GM21526 (cell line): Measurements from ENCODE around the gene RABEP1.
"Not testable (repeated sequence)": the region's sequence is repeated elsewhere in the genome, so short reads cannot be mapped to it uniquely, and the experiment has no call there.

Source experiments
- ATAC-seq: cut with Tn5 transposase; IDR thresholded peaks from one replicate; pipeline ENCODE4 v1.9.1; 2021; ENCODE audit warnings: moderate library complexity; ENCODE audit not compliant: unreplicated experiment, low FRiP score

Gene RABEP1

DNA sequence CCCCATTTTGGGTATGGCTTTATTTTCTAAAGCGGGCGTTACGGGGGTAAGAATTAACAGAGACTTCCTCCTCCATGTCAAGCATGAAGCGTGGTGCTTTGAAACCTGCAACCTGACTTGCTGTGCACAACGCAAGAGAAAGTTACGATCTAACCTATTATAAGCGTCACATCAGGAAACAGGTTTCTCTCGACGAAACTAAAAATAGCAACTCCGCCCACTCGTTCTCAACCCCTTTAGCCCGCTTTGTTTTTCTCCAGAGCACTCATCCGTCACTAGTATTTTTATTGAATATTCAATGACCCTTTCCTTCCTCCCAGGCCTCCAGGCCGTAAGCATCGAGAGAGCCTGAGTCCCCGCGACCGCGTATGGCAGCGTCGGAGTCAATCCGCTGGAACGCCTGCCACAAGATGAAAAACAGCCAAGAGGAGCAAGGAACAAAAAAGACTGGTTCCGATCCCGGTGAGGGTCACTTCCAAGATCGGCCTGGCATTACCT lies 136.8 kb downstream of the RABEP1 start:
- ATAC-seq: peak; percentile 29

DNA sequence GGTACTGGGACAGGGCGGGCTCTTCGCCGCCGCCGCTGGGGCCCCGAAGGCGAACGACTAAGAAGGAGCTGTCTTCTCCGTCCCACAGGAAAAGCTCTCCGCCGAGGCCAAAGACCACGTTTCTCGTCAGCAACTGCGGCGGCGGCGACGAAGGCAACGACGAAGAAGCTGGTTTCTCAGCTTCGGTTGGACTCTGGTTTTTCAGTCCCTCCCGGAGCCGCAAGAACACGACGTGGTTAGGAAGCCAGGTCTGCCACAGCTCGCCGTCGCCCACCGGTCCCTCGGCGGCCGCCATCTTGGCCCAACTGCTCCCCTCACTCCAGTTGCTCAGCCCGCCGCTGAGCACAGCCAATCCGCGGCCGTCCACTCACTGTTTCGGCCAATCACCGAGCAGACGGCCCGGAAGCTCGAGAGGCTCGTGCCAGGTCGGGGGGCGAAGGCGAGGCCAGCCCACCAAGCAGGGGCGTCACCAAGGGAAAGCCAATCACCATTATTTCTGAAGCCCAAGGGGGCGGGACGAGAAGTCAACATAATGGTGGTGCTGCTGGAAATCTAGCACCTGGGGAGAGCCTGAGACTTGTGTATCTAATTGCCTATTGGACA lies 137.4 kb downstream of the RABEP1 start, which contains the start of gene NUP88:
Gene NUP88, minus strand, starts transcription at position 307 of the 603 bp plus-strand sequence. Its CDS starts 12 bp downstream, at position 295.
- ATAC-seq: peak; percentile 81

DNA sequence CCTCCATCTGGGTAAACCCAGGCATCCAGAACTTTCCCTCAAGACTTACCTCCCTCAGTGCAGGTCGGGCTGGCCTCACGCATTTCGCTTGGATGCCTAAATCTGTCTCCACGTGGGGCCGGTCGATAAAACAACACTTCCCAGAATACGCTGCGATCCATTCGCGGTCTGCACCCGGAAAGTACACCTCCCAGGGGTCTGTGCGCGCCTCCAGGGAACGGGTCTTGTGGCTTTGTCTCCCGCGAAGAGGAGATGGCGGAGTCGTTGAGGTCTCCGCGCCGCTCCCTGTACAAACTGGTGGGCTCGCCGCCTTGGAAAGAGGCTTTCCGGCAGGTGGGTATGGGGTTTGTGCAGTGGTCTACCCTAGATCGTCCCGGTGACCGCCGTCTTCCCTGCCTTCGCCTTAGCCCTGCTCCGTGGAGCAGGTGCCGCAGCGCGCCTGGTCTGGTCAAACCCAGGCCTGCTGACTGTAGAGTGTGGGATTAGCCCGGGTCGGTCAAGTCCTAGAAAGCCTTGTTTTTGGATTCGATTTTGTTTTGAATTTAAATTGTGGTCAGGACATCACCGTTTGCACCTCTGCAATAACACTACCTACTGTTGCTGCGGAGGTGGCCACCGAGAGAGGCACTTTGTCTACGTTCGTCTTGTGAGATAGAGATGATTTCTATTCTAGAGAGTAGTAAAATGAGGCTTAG lies 138.0 kb downstream of the RABEP1 start, which contains the start of gene RPAIN:
Gene RPAIN, plus strand, starts transcription at position 224 of the 695 bp plus-strand sequence. Its CDS starts 29 bp downstream, at position 253.
- ATAC-seq: peak; percentile 49

DNA sequence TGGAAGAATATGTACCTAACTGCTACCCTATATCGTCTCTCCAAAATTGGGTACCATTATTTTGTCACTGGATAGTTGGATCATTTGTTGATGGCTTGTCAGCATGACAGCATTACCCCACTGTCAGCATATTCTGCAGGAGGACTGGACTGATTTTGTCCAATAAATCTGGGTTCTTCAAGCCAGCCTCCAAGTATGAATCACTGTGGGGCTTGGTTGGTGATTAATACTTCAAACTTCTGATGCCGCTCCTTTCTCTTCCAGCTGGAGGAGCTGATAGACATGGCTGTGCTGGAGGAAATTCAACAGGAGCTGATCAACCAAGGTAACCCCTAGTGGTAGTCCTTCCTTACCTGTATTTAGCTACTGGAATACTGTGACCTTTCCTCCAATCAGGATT lies 140.4 kb downstream of the RABEP1 start:
- ATAC-seq: no peak

DNA sequence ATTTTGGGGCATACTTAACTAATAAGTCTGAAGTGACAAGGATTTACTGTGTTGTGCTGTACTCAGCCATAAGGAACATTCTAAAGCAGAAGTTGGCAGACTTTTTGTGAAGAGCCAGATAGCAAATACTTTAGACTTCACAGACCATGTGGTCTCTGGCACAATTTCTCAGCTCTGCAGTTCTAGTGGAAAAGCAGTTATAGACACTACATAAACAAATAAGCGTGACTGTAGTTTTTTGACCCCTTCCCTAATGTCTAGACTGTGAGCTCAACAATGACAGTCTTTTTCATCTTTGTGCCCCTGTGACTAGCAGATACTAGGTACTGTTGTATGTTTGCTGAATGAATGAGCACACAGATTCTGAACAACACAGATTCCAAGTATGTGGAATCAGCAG lies 142.8 kb downstream of the RABEP1 start:
- ATAC-seq: no peak

DNA sequence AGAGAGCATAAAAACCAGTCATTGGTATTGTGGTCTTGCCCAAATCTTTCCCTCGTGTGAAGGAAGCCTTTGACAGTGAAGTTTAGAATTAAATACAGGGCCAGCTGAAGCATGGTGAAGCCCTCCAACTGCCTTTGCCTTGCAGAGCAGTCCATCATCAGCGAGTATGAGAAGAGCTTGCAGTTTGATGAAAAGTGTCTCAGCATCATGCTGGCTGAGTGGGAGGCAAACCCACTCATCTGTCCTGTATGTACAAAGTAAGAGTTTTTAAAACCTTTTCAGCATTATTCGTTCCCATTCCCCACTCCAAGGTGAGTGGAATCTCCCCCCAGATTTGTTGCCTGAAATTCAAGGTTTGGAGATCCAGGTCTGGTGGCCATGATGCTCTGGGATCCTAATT lies 143.7 kb downstream of the RABEP1 start:
- no peak for ATAC-seq

DNA sequence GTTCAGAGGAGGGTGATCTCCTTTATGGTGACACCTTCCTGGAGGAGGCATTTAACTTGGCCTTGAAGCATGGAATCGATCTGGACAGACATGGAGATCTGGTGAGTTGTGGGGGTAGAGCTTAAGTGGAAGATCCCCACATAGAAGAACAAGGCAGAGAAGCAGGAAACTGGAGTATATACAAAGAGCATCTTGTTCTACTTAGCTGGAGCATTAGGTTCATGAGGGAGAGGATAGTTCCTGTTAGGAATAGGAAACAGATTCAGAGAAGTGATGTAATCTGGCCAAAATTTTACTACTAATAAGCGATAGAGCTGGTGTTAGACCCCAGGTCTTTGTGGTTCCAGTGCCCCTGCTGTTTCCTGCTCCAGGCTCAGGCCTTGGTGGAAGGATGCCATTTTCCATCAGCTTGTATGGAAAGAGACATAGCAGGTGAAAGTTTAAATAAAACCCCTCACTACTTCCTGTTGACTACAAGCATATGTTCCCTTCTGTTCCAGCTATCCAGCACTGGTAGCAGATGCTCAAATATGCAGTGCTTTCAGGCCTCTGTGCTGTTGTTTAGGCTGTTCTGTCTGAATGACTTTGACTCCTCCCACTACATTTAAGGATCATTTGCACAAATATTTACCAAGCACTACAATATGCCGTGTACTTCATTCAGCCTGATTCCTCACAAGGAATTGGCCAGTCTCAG lies 147.3 kb downstream of the RABEP1 start:
- ATAC-seq: no peak

DNA sequence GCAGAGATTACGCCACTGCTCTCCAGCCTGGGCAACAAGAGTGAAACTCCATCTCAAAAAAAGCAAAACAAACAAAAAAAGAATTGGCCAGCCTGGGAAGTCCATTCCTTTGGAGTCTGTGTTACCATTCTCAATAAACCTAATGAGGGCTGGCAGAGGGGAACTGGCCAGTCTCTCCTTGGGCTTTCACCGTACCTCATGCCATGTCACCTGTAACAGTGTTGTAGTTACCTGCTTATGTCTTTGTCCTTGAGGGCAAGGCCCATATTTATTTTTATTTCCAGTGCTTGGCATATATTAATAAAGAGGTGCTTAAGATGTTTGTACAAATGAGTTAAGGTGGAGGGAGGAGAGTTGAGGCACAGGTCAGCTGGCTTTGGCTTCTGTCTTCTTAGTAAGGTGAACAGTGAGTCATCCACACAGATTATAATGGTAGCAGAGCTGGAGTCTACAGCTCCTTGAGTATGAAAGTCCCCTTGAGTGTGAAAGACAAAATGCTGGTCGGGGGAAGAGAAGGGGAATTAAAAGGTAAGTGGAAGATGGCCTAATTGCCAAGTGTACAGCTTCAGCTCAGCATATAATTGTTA lies 148.4 kb downstream of the RABEP1 start:
- ATAC-seq: no peak

DNA sequence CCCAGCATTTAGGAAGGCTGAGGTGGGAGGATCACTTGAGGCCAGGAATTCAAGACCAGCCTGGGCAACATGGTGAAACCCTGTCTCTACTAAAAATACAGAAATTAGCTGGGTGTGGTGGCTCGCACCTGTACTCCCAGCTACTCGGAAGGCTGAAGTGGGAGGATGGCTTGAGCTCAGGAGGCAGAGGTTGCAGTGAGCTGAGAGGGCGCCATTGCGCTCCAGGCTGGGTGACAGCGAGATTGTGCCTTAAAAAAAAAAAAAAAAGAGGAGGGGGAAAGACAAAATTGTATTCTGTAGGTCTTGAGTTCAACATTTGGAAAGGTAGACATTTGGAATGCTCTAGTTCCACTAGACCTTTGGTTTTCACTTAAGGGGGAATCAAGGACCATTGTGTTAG lies 149.2 kb downstream of the RABEP1 start:
- not testable (repeated sequence) for ATAC-seq

DNA sequence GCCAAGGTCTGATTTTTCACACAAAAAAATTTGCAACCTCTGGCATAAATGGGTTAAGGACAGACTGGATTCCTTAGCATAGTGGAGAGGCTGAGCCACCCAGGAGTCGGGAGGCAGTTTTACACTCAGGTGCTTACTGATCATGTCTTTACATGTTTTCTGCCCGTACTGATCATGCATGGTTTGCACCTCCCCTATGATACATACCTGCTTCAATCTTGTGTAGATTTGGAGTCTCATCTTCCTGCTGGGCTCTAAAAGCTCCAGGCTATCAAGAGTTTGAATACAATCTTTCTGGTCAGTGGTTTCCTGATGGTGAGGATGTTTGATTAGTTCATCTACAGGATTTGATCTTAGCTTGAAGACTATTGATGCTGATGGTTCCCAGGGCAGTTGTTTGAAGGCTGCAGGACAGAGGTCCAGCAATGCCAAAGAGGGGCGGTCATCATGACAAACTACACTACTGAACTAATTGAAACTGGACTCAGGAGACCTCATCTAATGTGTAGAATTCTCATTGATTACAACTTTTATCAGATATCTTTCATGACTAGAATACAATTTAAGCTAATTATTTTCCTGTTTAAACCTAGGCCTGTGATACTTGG lies 150.0 kb downstream of the RABEP1 start:
- no peak for ATAC-seq

DNA sequence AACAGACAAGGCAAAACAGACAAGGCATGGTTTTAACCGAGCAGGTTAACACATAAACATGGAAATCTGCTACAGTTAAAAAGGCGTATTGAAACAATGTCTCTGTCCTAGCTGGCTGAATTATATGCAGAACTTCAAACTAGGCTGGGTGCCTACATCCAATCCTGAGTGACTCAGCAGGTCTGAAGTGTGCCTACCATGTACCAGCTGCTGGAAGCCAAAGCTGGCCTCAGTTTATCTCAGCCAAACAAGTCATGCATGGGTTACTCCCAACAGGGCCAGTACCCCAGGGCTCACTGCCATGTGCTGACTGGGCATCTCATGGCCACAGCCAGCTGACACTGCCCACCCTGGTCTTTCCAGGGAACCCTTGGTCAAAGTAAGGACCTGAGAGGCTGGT lies 152.9 kb downstream of the RABEP1 start:
- ATAC-seq: no peak
